Measurements from ENCODE around the gene FOXP1.

The FOXP1 gene

DNA sequence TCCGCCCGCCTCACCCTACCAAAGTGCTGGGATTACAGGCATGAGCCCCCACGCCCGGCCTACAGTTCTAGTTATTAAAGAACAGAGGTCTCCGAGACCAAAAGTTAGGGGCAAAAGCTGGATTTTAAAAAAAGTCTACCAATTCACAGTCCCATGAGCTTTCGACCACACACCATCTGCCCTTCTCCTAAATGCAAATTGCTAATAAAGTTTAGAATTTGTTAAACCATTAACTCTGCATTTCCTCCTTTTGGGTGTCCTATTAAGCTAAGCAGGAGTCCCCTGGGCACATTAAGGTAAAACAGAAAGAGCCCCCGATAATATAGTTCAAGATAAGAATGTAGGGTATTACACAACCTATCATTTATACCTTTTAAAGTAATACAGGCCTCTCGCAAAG is 322.7 kb downstream of the FOXP1 start:
- no peak for DNase-seq (ENCODE audit: low spot score)

DNA sequence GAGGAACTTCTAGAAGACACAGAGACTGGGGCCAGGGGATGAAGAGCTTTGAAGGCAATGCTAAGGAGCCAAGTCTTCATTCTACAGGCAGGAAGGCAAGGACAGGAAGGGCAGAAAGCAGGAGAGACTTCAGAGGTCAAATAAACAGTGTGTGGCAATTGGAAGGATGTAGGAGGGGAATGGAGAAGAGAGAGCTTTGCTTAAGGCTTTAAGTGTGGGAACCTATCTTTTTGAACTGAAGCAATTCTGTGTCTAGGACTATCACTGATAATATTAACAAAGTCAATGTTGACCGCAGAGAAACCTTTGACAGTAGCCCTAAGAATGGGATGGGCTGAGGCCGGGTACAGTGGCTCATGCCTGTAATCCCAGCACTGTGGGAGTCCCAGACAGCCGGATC is 325.0 kb downstream of the FOXP1 start:
- no peak for DNase-seq (ENCODE audit: low spot score)

DNA sequence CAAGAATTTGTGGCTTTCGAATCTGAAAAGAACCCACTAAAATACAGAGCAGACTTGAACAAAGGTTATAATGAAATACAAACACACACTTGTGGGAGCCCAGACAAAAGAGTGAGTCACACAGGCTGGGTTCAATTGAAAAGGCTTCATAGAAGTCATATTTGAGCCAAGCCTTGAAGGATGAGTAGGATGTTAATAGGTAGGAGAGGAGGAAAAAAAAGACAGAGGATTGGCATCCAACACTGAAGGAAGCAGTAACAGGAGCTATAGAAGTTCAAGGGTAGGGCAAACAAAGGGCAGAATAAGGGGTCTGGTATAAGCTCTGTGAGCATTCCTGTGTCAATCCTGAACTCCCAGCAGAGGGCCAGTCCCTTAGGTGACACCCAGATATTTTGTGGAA is 325.4 kb downstream of the FOXP1 start:
- no peak for DNase-seq (ENCODE audit: low spot score)

DNA sequence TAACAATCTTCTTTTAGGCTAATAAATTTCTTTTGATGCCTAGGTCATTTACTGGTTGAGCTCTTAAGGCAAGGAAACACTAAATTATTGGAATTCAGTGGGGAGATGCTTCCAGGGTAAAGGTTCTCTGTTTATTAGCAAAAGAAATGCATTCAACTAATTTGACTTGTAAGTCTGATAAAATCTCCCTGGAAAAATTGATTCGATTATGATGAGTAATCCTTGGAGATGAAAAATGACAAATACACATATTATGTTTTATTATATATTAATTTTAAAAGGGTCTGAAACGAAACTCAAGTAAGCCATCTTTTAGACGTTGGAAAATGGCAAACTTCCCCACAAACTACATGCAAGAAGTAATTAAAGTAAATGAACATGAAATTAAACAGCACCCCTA is 328.0 kb downstream of the FOXP1 start:
- DNase-seq (ENCODE audit: low spot score) = no peak

DNA sequence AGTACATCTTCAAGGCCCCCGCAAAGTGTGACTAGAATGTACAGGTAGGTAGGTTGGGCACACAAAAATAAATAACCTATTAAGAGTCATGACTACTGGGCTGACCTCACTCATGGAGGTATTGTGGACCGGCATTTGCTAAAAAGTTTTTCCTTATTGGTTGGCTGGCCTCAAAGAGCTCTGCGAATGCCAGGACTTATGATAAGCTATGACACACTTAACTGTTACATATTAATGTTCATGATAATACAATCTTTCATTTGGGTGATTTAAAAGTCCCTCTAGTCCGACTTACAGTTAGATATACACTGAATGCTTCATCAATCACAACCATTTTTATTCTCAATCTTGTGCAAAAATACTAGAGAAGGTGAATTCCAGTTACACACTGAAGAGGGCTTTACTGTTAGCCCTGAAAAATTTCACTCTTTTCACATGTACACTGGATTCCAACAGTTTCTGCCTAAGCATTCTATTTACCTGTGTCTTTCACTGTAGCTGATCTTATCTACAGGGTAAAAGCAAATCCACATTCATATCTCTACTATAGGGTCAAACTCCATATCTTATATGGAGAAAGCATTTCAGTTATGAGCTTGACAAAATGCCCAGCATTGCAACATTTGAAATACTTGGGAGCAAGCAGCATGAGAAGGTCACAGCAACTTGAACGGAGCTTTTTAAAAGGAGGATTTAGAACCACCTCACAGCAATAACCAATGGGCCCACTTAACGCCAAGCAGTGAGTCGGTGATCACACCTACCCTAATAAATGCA is 329.1 kb downstream of the FOXP1 start:
- DNase-seq (ENCODE audit: low spot score) = no peak

DNA sequence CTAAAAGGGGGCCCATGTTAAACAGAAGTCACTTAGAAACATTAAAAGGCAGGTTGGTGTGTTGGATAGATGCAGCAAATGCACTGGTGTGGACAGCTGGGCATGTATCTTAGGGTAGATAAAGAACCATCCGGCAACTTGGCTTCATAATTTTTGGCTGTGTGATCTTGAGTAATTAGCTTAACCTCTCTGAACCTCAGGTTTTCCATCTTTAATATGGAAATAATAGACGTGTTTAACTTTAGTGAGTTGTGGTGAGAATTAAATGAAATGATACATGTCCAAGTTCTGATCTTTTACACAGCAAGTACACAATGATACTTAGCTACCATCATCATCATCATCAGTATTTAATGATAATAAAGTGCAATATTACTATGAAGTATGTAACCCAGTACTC is 330.4 kb downstream of the FOXP1 start:
- no peak for DNase-seq (ENCODE audit: low spot score)

DNA sequence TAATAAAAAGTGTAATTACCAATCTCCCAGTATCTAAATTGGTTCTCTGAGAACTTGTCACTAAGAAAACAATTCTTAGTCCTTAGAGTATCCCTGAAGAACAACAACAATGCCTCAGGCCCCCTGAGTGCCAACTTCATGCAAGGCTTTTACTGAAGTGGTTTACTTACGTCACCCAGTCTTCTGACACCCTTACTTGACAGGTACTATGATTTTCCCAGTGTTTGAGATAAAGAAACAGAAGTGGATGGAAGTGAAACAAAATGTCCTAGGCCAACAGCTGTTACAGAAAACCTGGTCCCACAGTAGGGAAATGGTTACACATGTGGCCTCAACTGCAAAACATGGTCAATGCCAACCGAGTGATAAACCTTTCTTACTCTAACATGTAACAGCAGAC is 331.1 kb downstream of the FOXP1 start:
- DNase-seq (ENCODE audit: low spot score) = no peak

DNA sequence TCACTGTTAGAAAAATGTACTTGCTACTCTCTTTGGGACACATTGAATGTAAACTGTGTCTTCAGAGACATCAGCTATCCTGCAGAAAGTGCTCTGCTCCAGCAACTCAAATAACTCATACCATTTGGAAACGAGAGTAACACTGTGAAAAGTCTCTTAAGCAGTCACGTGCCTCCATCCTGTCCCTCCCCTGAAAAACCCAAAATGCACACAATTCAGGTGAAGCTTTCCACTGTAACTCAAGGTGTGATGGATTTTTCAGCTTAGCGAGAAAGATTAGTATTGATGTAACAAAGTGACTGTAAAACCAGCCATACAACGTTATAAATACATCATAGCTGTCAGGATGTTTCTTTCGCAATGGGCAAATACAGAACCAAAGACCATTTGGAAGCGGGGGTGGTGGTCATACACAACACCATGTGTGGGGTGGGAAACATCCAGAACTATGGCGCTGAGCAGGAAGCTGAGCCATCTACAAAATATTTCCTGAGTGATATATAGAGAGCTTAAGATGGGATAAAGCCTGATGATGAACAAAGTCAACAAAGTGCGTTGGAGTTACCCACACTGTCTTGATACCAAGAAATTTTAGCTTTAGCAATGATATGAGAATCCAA is 332.3 kb downstream of the FOXP1 start:
- DNase-seq (ENCODE audit: low spot score) = no peak

DNA sequence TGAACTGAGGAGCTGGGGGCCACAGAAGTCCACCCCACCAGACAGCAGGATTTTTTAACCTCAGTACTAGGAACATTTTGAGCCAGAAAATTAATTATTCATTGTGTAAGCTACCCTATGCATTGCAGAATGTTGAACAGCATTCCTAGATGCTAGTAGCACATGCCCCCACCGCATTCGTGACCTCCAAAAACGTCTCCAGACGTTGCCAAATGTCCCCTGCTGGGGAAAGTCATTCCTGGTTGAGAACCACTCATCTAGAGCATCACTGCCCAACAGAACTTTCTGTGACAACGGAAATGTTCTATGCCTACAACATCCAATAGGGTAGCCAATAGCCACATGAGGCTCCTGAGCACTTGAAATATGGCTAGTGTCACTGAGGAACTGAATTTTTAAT is 333.5 kb downstream of the FOXP1 start:
- no peak for DNase-seq (ENCODE audit: low spot score)

DNA sequence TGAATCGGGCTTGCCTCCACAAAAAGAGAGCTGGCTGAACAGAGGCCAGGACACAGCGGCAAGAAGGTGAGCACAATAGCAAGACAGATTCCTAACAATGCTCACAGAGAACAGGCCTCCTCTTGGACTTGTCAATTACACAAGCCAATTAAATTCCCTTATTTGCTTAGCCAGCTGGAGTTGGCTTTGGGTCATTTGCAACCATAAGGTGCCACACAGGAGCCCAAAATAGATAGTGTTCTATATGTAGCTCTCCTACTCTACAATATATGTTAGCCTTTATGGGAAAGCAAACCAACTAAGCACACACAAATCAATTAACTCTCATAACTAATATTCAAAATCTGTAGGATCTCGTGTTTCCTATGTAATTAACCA is 335.6 kb downstream of the FOXP1 start:
- DNase-seq (ENCODE audit: low spot score) = no peak

DNA sequence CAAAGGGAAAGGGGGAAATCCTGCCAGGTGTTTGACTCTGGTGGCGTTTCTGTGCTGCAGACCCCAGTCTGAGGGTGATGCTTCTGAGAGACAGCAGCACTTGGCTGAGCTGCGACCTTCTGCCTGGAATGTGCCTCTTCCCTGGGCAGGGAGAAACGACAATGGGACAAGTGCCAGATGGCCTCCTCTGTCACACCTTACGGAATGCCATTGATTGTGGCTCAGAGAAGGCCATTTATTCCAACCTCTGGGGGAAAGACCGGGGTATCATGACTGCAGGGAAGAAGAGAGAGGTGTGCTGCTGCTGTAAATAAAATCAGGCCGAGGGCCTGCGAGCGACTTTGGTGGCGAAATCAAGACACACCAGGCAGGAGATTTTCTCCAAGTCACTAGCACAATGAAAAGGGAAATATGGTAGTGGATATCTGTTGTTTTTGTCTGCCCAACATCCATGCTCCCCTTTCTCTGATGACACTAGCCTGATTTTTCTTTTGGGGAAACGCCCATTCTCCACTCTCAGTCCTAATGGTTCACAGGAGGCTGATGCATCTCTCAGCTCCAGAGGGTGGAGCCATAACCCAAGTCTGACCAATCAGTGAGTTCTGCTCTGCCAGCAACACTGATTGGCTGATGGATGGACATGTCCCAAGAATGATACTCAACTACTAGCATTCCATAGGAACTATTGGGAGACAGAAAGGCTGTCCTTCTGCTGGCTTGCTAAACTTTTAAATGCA is 336.1 kb downstream of the FOXP1 start:
- peak; percentile 61 for DNase-seq (ENCODE audit: low spot score)

DNA sequence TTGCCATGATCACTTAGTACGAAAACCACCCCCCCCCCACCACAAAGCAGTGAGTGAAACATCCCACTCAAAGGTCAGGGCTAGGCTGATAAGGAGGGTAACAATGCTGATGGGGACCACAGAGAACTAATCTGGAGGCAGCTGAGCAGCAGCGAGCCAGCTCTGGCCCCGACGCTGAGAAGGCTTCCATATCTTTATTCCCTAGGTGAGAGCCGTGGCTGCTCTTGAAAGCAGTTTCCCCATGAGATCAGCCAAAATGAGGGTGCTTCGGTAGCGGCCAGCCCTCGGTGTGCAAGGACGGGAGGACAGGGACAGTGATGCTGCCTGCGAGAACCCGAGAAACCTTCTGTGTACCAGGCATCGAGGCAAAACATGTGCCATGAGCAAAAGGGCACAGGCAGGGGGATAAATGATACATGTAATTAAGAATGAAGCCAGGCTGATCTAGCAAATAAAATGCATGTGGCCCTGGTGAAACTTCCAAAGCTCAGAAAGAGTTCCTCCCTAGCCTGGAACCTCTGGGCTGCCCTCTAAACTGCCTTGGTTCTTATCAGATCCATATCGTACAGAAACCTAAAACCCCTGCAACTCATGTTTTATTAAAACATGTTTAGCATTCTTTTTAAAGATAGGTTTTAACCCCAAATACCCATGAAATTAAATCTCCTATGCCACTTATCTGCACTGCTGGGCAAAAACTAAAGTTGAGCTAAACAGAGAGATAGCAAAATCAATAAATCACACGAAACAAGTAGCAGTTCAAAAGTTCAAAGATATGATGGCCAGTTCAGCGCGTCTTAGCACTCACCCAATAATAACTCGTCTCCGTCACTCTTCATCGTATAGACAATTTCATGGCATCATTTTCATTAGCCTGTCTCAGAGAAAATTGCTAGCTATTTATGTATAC is 337.3 kb downstream of the FOXP1 start:
- DNase-seq (ENCODE audit: low spot score) = no peak

DNA sequence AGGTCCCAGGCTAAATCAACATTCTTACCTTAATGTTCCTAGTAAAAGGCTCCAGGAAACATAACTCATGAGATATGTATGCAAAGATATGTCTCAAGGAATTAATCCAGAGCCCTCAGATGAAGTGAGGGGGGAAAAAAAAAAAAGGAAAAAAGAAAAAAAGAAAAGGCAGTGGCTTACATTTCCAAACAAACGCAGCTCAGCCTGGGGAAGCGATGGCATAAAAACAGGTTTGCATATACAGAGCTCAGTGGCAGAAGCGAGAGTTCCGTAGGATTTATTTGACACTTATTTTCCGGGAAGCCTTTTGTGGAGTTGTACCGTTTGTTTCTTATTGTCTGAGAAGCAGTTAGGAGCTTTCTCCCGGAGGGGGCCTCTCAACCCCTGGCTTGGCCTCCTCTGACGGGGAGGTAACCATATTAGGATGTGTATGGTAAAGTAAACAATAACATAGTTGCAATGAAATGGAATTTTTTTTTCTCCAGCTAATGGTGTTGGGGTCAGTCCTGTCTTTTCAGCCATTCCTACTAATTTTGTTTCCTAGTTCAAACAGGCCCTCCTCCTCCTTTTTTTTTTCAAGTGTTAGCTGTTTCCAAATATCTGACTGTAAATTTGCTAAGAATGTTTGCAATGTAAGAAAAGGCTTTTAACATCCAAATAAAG is 338.6 kb downstream of the FOXP1 start:
- DNase-seq (ENCODE audit: low spot score) = no peak

DNA sequence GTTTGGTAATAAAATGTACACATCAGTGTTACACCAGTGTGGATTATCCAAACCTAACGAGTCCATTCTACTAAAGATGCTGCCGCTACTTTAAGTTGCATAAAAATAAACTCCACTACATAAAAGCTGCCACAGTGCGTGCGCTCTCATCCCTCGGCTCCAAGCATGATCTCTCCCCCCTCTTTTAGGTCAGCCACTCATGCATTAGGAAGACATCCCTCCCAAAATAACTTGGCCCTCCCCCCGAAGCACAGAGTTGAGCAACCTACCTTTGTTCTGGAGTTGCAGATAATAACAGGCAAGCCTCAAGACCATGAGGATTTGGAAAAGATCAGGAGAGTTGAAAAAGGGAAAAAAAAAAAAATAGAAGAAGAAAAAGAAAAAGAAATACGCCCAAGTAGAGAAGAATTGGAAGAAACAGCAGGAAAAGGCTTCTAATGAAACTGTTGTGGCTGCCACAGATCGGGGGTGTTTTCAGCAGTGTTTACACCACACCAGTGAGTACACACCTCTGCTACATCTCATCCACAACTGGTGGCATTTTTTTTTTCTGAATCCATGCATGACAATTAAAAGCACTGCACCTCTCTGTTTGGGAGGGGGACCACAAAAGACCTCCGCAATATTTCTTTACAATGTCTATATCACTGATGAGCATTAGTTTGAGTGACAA is 339.2 kb downstream of the FOXP1 start:
- DNase-seq (ENCODE audit: low spot score) = no peak

DNA sequence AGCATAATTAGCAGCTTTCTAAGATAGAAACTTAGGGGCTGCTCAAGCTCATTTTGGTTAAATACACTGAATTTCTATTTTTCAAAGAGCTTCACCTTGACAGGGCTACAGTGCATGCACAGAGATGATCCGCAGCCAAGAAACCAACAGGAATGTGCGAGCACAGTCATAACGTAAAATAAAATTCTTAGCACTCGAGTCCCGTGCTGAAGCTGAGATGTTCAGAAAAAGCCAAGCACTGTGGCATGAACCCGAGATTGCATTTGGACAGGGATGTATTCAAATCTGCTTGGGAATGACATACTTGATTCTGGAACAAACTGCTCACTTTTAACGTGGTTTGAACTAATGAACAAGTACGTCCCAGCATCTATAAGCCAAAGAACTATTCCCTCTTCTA is 340.3 kb downstream of the FOXP1 start:
- DNase-seq (ENCODE audit: low spot score) = no peak

DNA sequence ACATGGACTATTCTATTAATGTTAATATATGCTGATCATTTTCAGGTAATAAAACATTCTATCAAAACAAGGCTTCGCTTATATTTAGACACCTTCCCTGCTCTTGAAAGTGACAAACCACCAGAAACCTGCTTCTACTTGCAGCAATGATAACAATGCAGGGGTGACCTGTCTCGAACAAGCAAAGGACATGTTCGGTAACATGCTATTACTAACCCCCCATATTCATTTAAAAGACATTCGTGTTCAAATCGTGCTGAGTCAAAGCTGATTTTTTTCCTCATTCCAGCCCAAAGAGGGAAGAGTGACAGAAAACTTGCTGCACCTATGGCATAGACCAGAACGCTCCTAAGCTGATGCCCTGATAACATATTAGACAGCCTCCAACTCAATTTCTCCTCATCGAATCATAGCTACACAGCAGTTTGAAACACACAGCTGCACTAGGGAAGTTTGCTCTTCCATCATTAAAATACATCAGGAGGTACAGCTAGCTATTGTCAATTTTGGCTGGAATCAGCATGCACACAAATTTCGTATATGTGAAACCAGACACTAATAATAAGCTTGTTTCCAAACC is 341.5 kb downstream of the FOXP1 start:
- DNase-seq (ENCODE audit: low spot score) = no peak

DNA sequence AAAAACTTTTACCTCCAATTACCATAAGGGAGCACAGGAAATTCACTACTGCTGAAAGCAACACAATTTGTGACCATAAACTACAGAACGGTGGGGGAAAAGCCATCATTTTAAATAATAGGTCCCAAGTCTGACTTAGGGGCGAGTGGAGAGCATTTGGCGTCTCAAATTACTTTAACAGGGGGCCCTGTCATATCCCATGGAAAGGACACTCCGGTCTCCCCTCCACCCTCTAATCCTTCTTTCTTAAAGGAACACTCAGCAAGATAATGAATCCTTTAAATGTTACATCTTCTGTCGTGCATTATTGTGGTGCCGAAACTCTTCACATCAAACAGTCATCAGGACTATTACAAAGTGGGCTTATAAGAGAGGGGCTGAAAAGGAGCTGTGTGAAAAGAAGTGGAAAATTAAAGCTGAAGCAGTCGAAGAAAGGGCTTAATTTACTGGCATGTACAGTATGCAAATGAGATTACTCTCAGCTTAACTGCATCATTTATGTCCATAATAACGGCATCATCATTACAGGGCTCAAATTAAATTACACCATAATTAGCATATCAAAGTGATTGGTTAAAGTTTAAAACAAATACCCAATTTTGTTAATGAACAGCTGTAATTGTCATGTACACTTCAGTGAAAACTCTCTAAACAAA is 342.2 kb downstream of the FOXP1 start:
- no peak for DNase-seq (ENCODE audit: low spot score)

DNA sequence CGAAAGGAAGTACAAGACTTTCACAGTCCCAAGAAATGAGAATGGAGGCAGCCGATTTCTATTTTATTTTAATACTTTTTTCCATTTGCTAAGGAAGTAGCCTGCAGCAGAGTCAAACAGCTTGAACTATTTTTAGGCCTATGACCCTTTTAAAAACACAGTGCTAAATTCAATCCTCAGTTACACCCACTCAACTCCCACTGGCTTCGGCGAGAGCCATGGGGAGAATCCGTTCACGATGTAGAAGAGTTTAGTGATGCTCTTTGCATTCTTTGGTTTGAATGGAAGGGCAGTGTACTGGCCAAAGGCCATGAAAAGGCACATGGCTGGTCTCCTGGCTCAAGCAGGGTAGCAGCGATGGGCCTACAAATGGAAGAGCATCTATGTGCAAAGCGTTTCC is 343.5 kb downstream of the FOXP1 start:
- no peak for DNase-seq (ENCODE audit: low spot score)

DNA sequence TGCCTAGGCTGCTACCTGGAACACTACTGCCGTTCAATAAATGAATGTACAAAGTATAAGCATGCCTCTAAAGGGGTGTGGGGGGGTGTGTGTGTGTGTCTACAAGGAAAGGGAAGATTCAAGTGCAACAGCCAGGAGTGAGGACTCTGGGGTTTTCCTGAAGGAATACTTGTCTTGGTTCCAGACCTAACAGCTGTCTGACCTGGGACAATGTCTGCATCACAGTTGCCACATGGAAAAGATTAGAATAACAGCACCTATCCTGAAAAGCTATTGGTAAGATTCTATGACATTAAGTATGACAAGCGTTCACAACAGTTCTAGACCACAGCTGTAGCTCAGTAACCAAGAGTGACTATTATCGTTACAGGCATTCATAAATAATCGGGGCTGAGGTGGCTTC is 345.2 kb downstream of the FOXP1 start:
- no peak for DNase-seq (ENCODE audit: low spot score)

DNA sequence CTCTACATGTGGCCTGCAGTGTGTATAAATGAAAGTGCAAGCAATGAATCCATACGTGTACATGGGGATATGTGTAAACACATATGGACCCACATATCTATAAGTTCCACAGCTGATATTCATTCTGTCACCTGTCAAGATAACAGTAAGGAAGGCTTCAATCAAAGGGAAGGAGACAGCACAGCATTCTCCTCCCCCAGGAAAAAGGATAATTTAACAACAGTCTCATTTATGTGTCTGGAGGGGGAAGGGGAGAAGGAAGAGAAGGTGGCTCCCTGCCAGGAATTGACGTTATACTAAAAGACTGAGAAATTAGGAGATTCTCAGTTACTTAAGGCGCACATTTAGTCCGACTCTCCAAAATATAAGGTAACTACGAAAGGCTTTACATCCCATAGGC is 345.9 kb downstream of the FOXP1 start:
- DNase-seq (ENCODE audit: low spot score) = no peak

All from RKO (cell line).